Measurements from ENCODE around the gene OR2J2. TPM values are rescaled to one million over a fixed set of nuclear protein-coding genes. Genes with fewer than 3 reads are reported as not detected.

OR2J2 gene
- polyA plus RNA-seq, 3 donors = not detected

GRCh38 chr6:29200767-29201662 lies 30.3 kb downstream of the OR2J2 start:
- no peak overlapping the region for H3K4me3 Mint-ChIP-seq
- Histone ChIP-seq H3K79me2 (ENCODE audit: insufficient read depth, low read length) (no peaks in the 10 kb centered on the region), H3K9me3 (replicated peaks in 1 of 2; ENCODE audit: control insufficient read depth in 1 of 2, insufficient read depth in 1 of 2, low read length in 2 of 2) (peaks cover 0 to 18% of the 10 kb centered on the region in 2 donors), H2AFZ (ENCODE audit: insufficient read depth, low read depth, low read length, poor library complexity, severe bottlenecking) (no peak overlapping the region), H3K4me2 (replicated peaks; ENCODE audit: extremely low read depth, low read length, poor library complexity, severe bottlenecking) (no peak overlapping the region), H3K36me3 (replicated peaks in 1 of 2; ENCODE audit: control insufficient read depth in 1 of 2, insufficient read depth in 2 of 2, low read length in 2 of 2) (no peaks in the 10 kb centered on the region), H3K4me3 (replicated peaks in 1 of 3; ENCODE audit: low read depth in 2 of 3, low read length in 3 of 3) (no peak overlapping the region), H4K20me1 (ENCODE audit: insufficient read depth, low read length) (no peaks in the 10 kb centered on the region), H3K27ac (ENCODE audit: low read depth in 1 of 2, low read length in 2 of 2) (no peak overlapping the region), H3K27me3 (ENCODE audit: control insufficient read depth in 2 of 2, insufficient read depth in 2 of 2, low read length in 2 of 2) (no peaks in the 10 kb centered on the region), H3K9ac (ENCODE audit: insufficient read depth, low read length, poor library complexity, severe bottlenecking) (no peak overlapping the region), H3K4me1 (ENCODE audit: control insufficient read depth in 1 of 2, insufficient read depth in 2 of 2, low read length in 2 of 2) (no peaks in the 10 kb centered on the region)
- H3K27me3 Mint-ChIP-seq (ENCODE audit: low read depth in 3 of 3) = peaks cover 0 to 2% (median 0%) of the 10 kb centered on the region in 3 donors
- intact Hi-C loops (cut with micrococcal nuclease) = no loop called here
- no peak overlapping the region for H3K27ac Mint-ChIP-seq
- H3K4me1 Mint-ChIP-seq = no peaks in the 10 kb centered on the region
- peaks cover 4 to 15% (median 6%) of the 10 kb centered on the region in 7 donors for H3K9me3 Mint-ChIP-seq
- TF ChIP-seq CTCF (IDR thresholded peaks at IDR 0.05) = no peak
- DNase-seq = no peak
- WGBS (ENCODE audit: insufficient coverage) = 92% methylated on average over 22 of the region's 22 CpGs
- no peaks in the 10 kb centered on the region for H3K36me3 Mint-ChIP-seq

- Histone ChIP-seq H3K9me3 (replicated peaks in 1 of 2; ENCODE audit: control insufficient read depth in 1 of 2, insufficient read depth in 1 of 2, low read length in 2 of 2) (peaks cover 0 to 18% of the 10 kb centered on the region in 2 donors), H3K9ac (ENCODE audit: insufficient read depth, low read length, poor library complexity, severe bottlenecking) (no peak overlapping the region), H2AFZ (ENCODE audit: insufficient read depth, low read depth, low read length, poor library complexity, severe bottlenecking) (no peak overlapping the region), H3K4me2 (replicated peaks; ENCODE audit: extremely low read depth, low read length, poor library complexity, severe bottlenecking) (no peak overlapping the region), H3K4me3 (replicated peaks in 1 of 3; ENCODE audit: low read depth in 2 of 3, low read length in 3 of 3) (no peak overlapping the region), H3K4me1 (ENCODE audit: control insufficient read depth in 1 of 2, insufficient read depth in 2 of 2, low read length in 2 of 2) (no peaks in the 10 kb centered on the region), H3K36me3 (replicated peaks in 1 of 2; ENCODE audit: control insufficient read depth in 1 of 2, insufficient read depth in 2 of 2, low read length in 2 of 2) (no peaks in the 10 kb centered on the region), H3K79me2 (ENCODE audit: insufficient read depth, low read length) (no peaks in the 10 kb centered on the region), H4K20me1 (ENCODE audit: insufficient read depth, low read length) (no peaks in the 10 kb centered on the region), H3K27me3 (ENCODE audit: control insufficient read depth in 2 of 2, insufficient read depth in 2 of 2, low read length in 2 of 2) (no peaks in the 10 kb centered on the region), H3K27ac (ENCODE audit: low read depth in 1 of 2, low read length in 2 of 2) (no peak overlapping the region)
- Mint-ChIP-seq H3K9me3 (peaks cover 4 to 15% (median 6%) of the 10 kb centered on the region in 7 donors), H3K27ac (no peak overlapping the region), H3K27me3 (ENCODE audit: low read depth in 3 of 3) (peaks cover 0 to 3% (median 0%) of the 10 kb centered on the region in 3 donors), H3K4me1 (no peaks in the 10 kb centered on the region), H3K36me3 (no peaks in the 10 kb centered on the region), H3K4me3 (no peak overlapping the region)
- intact Hi-C loops (cut with micrococcal nuclease) = no loop called here
- TF ChIP-seq CTCF (IDR thresholded peaks at IDR 0.05) = no peak
- DNase-seq = no peak
- WGBS (ENCODE audit: insufficient coverage) = 67% methylated on average over 1 of the region's 3 CpGs
Observed at GRCh38 chr6:29201966-29202365, 31.3 kb downstream of the OR2J2 start.

Data from CD14-positive monocyte (primary cell).